ENCODE results near the gene CTPS1. TPM values are rescaled to one million over a fixed set of nuclear protein-coding genes. Genes with fewer than 3 reads are reported as not detected.

CTPS1 gene
- polyA plus RNA-seq, 1 donor (not counting 4 experiments of a cell fraction or from before 2014, with no cell fraction given): 43.3 TPM

DNA sequence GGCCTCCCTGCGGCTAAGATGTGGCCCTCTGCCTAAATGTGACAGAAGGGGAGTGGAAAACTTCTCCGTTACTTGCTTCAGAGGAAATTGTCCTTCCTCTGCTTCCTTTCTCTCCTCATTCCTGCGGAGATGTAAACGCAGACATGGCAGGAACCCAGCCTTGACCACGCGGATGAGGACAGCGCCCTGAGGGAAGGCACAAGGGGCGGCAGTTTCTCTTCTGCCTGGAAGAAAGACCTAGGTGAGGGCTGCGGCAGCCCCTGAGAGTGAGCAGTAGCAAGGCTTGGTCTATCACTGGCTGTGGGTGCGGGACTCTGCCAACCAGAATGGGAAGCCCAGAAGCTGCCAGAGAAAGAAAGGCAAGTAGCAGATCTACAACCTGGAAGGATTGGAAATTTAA, 14.0 kb upstream of the CTPS1 start:
- no peak overlapping the region for H3K4me3 ChIP-seq (ENCODE audit: control insufficient read depth in 2 of 3, extremely low read depth in 1 of 3, insufficient read depth in 2 of 3, low read depth in 1 of 3, low read length in 3 of 3)
- no peaks in the 10 kb centered on the region for H3K79me2 ChIP-seq (ENCODE audit: control insufficient read depth, insufficient read depth, low read length)
- no peak overlapping the region for H2AFZ ChIP-seq (ENCODE audit: control insufficient read depth, low read length)
- H3K4me2 ChIP-seq (ENCODE audit: control insufficient read depth, extremely low read depth, insufficient read depth, low read depth, low read length): no peak overlapping the region
- H3K9ac ChIP-seq (ENCODE audit: control insufficient read depth, extremely low read depth, insufficient read depth, low read length): no peak overlapping the region
- H3K9me1 ChIP-seq (ENCODE audit: control insufficient read depth, extremely low read depth, insufficient read depth, low read length): no peaks in the 10 kb centered on the region
- no peaks in the 10 kb centered on the region for H4K20me1 ChIP-seq (ENCODE audit: control insufficient read depth, extremely low read depth, insufficient read depth, low read length)
- H3K9me3 ChIP-seq (ENCODE audit: control insufficient read depth, low read depth, low read length): no peaks in the 10 kb centered on the region
- no peak overlapping the region for H3K27ac ChIP-seq (ENCODE audit: control insufficient read depth, insufficient read depth, low read length)
- TF ChIP-seq, protein P1, sequence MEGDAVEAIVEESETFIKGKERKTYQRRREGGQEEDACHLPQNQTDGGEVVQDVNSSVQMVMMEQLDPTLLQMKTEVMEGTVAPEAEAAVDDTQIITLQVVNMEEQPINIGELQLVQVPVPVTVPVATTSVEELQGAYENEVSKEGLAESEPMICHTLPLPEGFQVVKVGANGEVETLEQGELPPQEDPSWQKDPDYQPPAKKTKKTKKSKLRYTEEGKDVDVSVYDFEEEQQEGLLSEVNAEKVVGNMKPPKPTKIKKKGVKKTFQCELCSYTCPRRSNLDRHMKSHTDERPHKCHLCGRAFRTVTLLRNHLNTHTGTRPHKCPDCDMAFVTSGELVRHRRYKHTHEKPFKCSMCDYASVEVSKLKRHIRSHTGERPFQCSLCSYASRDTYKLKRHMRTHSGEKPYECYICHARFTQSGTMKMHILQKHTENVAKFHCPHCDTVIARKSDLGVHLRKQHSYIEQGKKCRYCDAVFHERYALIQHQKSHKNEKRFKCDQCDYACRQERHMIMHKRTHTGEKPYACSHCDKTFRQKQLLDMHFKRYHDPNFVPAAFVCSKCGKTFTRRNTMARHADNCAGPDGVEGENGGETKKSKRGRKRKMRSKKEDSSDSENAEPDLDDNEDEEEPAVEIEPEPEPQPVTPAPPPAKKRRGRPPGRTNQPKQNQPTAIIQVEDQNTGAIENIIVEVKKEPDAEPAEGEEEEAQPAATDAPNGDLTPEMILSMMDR (optimal IDR thresholded peaks at IDR 0.05 in 1 of 3, IDR thresholded peaks at IDR 0.05 in 1 of 3, conservative IDR thresholded peaks at IDR 0.05 in 1 of 3; ENCODE audit: extremely low read depth in 1 of 3, insufficient read depth in 2 of 3, low read length in 3 of 3): no peak
- TF ChIP-seq EZH2 (IDR thresholded peaks at IDR 0.05; ENCODE audit: low read length): no peak
- DNase-seq (ENCODE audit: low read depth, low spot score) (no peak), FAIRE-seq (no peak)
- dilution Hi-C loops (cut with MboI; ENCODE audit: extremely low pct_ligation_motif_present, low sequenced_read_pairs): no loop called here
- H3K27me3 ChIP-seq (ENCODE audit: control insufficient read depth, extremely low read depth, insufficient read depth, low read length): no peaks in the 10 kb centered on the region
- H3K36me3 ChIP-seq (ENCODE audit: control insufficient read depth in 2 of 2, extremely low read depth in 1 of 2, insufficient read depth in 2 of 2, low read length in 2 of 2): no peaks in the 10 kb centered on the region
- peaks cover 12% of the 10 kb centered on the region for H3K4me1 ChIP-seq (ENCODE audit: control insufficient read depth, extremely low read depth, insufficient read depth, low read length)

DNA sequence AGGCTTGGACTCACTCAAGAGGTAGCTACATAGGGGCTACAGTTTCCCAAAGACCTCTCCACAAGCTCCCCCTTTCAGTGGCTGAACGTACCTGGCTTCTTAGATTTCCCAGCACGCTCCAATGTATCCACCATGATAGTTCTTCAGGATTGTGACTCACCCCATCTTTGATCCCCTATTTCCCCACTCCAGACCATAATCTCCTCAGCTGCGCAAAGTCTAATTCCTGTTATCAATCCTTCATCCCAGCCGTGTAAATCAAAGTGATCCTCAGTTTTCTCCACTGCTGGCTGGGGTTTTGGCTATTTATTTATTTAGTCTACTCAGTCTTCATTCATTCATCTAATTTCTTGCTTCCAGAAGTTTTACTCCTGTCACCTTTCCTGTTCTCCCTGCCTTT, 13.1 kb upstream of the CTPS1 start:
- dilution Hi-C loops (cut with MboI; ENCODE audit: extremely low pct_ligation_motif_present, low sequenced_read_pairs): no loop called here
- H3K27ac ChIP-seq (ENCODE audit: control insufficient read depth, insufficient read depth, low read length): no peak overlapping the region

More for the DNA sequence above, 13.1 kb upstream of the CTPS1 start:
- no peaks in the 10 kb centered on the region for H3K9me3 ChIP-seq (ENCODE audit: control insufficient read depth, low read depth, low read length)
- peaks cover 12% of the 10 kb centered on the region for H3K4me1 ChIP-seq (ENCODE audit: control insufficient read depth, extremely low read depth, insufficient read depth, low read length)
- no peak overlapping the region for H2AFZ ChIP-seq (ENCODE audit: control insufficient read depth, low read length)
- H3K4me2 ChIP-seq (ENCODE audit: control insufficient read depth, extremely low read depth, insufficient read depth, low read depth, low read length): no peak overlapping the region
- H3K9ac ChIP-seq (ENCODE audit: control insufficient read depth, extremely low read depth, insufficient read depth, low read length): no peak overlapping the region
- TF ChIP-seq, protein P1 (optimal IDR thresholded peaks at IDR 0.05 in 1 of 3, IDR thresholded peaks at IDR 0.05 in 1 of 3, conservative IDR thresholded peaks at IDR 0.05 in 1 of 3; ENCODE audit: extremely low read depth in 1 of 3, insufficient read depth in 2 of 3, low read length in 3 of 3): no peak
- no peak for TF ChIP-seq EZH2 (IDR thresholded peaks at IDR 0.05; ENCODE audit: low read length)
- H3K36me3 ChIP-seq (ENCODE audit: control insufficient read depth in 2 of 2, extremely low read depth in 1 of 2, insufficient read depth in 2 of 2, low read length in 2 of 2): no peaks in the 10 kb centered on the region
- DNase-seq (ENCODE audit: low read depth, low spot score): no peak
- no peak for FAIRE-seq
- H3K9me1 ChIP-seq (ENCODE audit: control insufficient read depth, extremely low read depth, insufficient read depth, low read length): no peaks in the 10 kb centered on the region
- H4K20me1 ChIP-seq (ENCODE audit: control insufficient read depth, extremely low read depth, insufficient read depth, low read length): no peaks in the 10 kb centered on the region
- no peak overlapping the region for H3K4me3 ChIP-seq (ENCODE audit: control insufficient read depth in 2 of 3, extremely low read depth in 1 of 3, insufficient read depth in 2 of 3, low read depth in 1 of 3, low read length in 3 of 3)
- H3K79me2 ChIP-seq (ENCODE audit: control insufficient read depth, insufficient read depth, low read length): no peaks in the 10 kb centered on the region
- H3K27me3 ChIP-seq (ENCODE audit: control insufficient read depth, extremely low read depth, insufficient read depth, low read length): no peaks in the 10 kb centered on the region

All from keratinocyte (primary cell).